GM12891 (cell line): ENCODE results near the gene SIDT2.

ENCODE experiments used
- POLR2A ChIP-seq: IDR thresholded peaks from 2 replicates; pipeline ENCODE4 v1.6.1; 2011; ENCODE audit warnings: low read depth, low read length, control low read depth
- POLR2AphosphoS5 ChIP-seq: IDR thresholded peaks from 2 replicates; pipeline ENCODE4 v1.6.1; 2011; ENCODE audit warnings: low read depth, low read length, control low read depth
- TAF1 ChIP-seq: IDR thresholded peaks from 2 replicates; pipeline ENCODE4 v1.6.1; 2011; ENCODE audit warnings: low read depth, low read length, control low read depth

GRCh38 chr11:117220999-117221774 is 42.6 kb downstream of the SIDT2 start:
- TF ChIP-seq TAF1 (no peak), POLR2AphosphoS5 (no peak), POLR2A (no peak)
